NCI-H128 (cell line): ENCODE measurements around the gene CYBC1.
"Not testable (repeated sequence)": the region's sequence is repeated elsewhere in the genome, so short reads cannot be mapped to it uniquely, and the experiment has no call there.

Experiments used
- DNase-seq: peaks from one replicate; lab custom pipeline; 2025; ENCODE audit not compliant: unreplicated experiment; lab: John Stamatoyannopoulos, UW

Gene CYBC1

GRCh38 chr17:82479602-82480001 is 29.1 kb upstream of the CYBC1 start:
- DNase-seq = no peak

GRCh38 chr17:82477934-82478333 is 27.4 kb upstream of the CYBC1 start:
- no peak for DNase-seq

GRCh38 chr17:82475458-82475857 is 24.9 kb upstream of the CYBC1 start:
- no peak for DNase-seq

GRCh38 chr17:82474223-82475010 is 23.9 kb upstream of the CYBC1 start:
- no peak for DNase-seq

GRCh38 chr17:82470065-82470464 is 19.5 kb upstream of the CYBC1 start:
- no peak for DNase-seq

DNA sequence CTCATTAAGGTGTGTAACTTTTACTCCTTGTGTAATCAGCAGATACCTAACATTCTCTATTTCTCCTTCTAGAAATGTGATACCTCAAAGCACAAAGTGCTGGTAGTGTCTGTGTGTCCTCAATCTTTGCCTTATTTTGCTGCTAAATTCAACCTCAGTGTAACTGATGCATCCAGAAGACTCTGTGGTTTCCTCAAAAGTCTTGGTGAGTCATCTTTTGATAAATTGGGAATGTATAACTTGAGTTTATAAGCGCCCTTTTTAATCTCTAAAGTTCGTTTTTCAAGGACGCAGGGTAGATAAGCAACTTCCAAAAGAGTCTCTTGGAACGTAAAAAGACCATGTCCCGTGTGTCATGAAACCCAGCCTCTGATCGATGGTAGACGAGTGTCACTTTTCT is 18.1 kb upstream of the CYBC1 start:
- DNase-seq = no peak

- DNase-seq = no peak
Observed at GRCh38 chr17:82465023-82465603, 14.6 kb upstream of the CYBC1 start.

DNA sequence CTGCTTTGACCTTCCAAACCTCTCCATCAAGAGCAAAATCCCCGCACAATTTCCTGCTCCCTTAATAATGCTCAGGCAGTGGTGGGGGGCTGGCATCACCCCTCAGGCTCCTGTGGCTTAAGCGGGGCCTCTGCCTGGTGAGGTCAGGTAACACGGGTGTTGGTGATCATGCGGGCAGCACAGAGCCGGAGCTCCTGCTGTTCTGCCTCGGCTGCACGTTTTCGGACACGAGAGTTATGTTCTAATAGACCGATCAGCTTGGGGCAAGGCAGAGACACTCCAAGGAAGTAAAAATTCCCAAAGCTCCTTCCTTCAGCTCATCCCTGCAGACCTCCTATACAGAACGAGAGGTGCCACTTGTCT is 14.0 kb upstream of the CYBC1 start:
- no peak for DNase-seq

DNA sequence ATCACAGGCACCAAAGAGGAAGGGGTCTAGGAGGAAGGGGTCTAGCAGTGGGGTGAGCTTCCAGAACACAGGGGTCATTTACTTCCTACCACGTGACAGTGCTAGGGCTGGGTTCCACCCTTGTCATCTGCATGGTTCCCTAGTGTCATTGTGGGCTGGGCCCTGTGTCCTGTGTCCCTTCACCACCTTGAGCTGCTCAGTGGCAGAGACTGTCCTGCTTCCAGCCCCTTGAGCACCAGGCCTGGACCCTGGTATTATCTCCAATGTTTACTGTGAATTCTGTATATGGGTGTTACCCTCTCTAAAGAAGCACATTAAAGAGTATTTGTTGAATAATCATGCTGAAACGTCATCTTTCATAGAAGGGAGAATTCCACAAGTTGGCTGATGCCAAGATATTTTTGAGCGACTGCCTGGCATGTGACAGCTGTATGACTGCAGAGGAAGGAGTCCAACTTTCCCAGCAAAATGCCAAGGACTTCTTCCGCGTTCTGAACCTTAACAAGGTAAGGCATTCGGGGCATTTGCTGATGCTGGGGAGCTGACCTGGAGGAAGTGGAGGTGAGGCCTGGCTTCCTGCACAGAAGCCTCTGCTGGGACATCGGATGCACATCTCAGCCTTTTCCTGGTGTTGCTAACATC is 13.5 kb upstream of the CYBC1 start:
- DNase-seq = no peak

DNA sequence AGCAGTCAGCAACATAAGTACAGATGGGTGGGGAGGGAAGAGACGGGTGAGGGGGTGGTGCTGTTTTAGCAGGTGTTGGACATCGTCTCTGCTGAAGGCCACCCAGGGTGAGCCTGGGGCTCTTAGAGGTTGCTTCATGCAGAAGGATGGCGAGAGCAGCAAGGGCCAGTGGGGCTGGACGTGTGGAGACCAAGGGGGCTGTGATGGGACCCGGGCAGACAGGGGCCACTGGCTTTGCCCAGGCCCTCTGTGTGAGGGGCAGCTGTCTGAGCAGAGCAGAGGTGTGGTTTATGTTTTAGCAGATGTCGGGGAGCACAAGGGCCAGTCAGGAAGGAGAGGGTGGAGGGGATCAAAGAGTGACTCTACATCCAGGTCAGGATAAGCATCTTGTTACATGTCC is 12.8 kb upstream of the CYBC1 start:
- no peak for DNase-seq

- DNase-seq = no peak
Observed at GRCh38 chr17:82461827-82462524, 11.4 kb upstream of the CYBC1 start.

- DNase-seq = not testable (repeated sequence)
Observed at GRCh38 chr17:82459936-82460335, 9.4 kb upstream of the CYBC1 start.

DNA sequence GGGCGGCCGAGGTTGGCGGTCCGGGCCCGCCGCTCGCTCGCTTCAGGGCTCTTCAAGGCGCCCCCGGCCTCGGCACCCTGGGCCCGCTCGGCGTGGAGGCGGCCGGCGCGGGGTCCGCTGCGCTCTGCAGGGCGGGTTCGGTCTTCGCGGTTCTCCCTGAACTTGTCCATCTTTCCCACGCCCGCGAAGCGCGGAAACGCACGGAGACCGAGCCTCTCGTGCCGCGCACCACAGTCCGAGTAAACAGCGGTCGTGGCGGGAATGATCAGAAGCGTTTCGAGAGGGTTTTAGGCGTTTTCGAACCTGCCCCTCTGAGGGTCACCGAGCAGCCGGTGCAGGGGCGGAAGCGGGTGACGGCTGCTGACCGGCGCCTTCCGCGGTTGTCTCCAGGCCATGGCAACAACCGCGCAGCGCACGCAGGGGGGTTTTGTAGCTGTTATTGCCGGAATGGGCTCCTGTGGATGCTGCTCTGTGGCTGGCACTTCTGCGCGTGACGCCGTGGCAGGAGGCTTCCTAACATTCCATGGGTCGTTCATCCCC is 8.4 kb upstream of the CYBC1 start:
- no peak for DNase-seq

DNA sequence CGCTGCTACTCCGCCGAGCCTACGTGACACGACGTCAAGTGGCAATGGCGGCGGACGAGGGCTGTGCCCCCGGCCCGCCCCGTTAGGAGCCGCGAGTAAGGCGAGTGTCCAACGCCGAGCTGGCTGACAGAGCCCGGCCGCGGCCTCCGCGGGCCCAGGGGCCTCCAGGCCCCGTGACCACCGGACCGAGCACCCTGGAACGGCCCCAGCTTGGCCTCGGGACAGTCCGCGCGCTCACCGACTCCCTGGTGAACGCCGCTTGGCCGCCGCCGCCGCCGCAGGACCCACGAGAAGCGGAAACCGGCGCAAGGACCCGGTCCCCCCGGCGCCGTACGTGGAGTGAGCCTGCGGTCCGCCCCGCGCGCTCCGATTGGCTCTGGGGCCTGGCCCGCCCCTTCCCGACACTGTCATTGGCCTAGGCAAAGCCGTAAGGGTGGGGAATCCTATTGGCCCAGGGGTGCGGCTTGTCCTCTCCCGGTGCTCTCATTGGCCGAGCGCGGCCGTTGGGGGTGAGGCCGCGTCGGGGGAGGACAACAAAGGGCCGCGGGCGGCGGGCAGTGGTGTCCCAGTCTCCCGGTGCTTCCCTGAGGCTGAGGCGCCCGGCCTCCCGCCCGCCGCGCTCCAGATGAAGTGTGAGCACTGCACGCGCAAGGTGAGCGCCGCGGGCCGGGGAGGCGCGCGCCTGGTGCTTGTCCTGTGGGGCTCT is 7.8 kb upstream of the CYBC1 start, which contains the start of gene NARF:
TSS of gene NARF (plus strand) at position 563 of the 706 bp plus-strand sequence. CDS start at position 626, 63 bp downstream.
- peak; percentile 97 for DNase-seq

- DNase-seq = no peak
Observed at GRCh38 chr17:82457929-82458178, 7.3 kb upstream of the CYBC1 start.

- DNase-seq = no peak
Observed at GRCh38 chr17:82457073-82457928, 6.7 kb upstream of the CYBC1 start.

GRCh38 chr17:82453706-82454105 is 3.2 kb upstream of the CYBC1 start:
- DNase-seq = not testable (repeated sequence)

GRCh38 chr17:82453151-82453550 is 2.6 kb upstream of the CYBC1 start:
- not testable (repeated sequence) for DNase-seq

DNA sequence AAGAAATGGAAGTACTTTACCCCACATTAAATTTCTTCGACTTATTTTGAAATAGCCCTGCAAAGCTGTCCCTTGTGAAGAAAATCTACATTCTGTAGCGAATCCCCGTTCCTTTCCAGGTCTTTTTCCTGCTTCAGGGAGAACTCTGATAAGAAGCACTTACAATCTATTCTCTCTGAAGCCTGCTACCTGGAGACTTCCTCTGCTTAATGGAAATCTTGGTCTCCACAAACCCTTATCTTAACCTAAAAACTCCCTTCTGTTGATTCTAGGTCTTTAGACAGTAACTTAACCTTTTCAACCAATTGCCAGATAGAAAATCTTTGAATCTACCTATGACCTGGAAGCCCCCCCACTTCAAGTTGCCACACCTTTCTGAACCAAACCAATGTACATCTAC is 1.6 kb upstream of the CYBC1 start:
- no peak for DNase-seq

GRCh38 chr17:82449883-82450356 is 632 bp downstream of the CYBC1 start:
- DNase-seq = no peak
